Neuronal stem cell (in vitro differentiated cells): Measurements from ENCODE around the gene HNRNPD.

Source experiments
- DNase-seq: peaks from one replicate; pipeline ENCODE4 v3.0.0-alpha.2; 2013; ENCODE audit warnings: low spot score
- H2AFZ ChIP-seq: one replicate; pipeline ENCODE4 v1.6.1; 2013; ENCODE audit warnings: mild to moderate bottlenecking, low read length, inconsistent platforms
- H2AK5ac ChIP-seq: 2 replicates; pipeline ENCODE4 v1.6.1; 2013; ENCODE audit warnings: low read depth, mild to moderate bottlenecking, inconsistent platforms, low read length, moderate library complexity, mixed read lengths
- H2BK120ac ChIP-seq: 2 replicates; pipeline ENCODE4 v1.6.1; 2013; ENCODE audit warnings: low read depth, mild to moderate bottlenecking, inconsistent platforms, low read length, moderate library complexity, mixed read lengths
- H2BK12ac ChIP-seq: one replicate; pipeline ENCODE4 v1.6.1; 2013; ENCODE audit warnings: low read length, inconsistent platforms
- H2BK15ac ChIP-seq: 2 replicates; pipeline ENCODE4 v1.6.1; 2013; ENCODE audit warnings: mild to moderate bottlenecking, low read length, inconsistent platforms, mixed read lengths
- H2BK5ac ChIP-seq: one replicate; pipeline ENCODE4 v1.6.1; 2013; ENCODE audit warnings: inconsistent platforms, mild to moderate bottlenecking, low read length, moderate library complexity
- H3K14ac ChIP-seq: one replicate; pipeline ENCODE4 v1.6.1; 2013; ENCODE audit warnings: low read length, inconsistent platforms
- H3K18ac ChIP-seq: 2 replicates; pipeline ENCODE4 v1.6.1; 2013; ENCODE audit warnings: low read length, inconsistent platforms
- H3K23ac ChIP-seq: 2 replicates; pipeline ENCODE4 v1.6.1; 2013; ENCODE audit warnings: low read depth, mild to moderate bottlenecking, mixed read lengths, low read length, inconsistent platforms; ENCODE audit not compliant: poor library complexity
- H3K27ac ChIP-seq: replicated peaks from 3 replicates; pipeline ENCODE4 v1.5.1; 2013; ENCODE audit warnings: low read length, inconsistent platforms
- H3K27me3 ChIP-seq, 3 experiments: 2 replicates each; pipeline ENCODE4 v1.6.1; 2013; ENCODE audit warnings: low read length in 3 of 3, mild to moderate bottlenecking in 2 of 3, inconsistent platforms in 1 of 3, low read depth in 1 of 3, mixed read lengths in 1 of 3, moderate library complexity in 1 of 3; ENCODE audit not compliant: control insufficient read depth in 3 of 3, insufficient read depth in 3 of 3
- H3K36me3 ChIP-seq, 2 donors: replicated peaks in 1 of 2; 2 replicates each; pipeline ENCODE4 v1.6.1; 2013; ENCODE audit warnings: low read length in 2 of 2; ENCODE audit not compliant: control insufficient read depth in 2 of 2, insufficient read depth in 2 of 2
- H3K4ac ChIP-seq: 2 replicates; pipeline ENCODE4 v1.6.1; 2013; ENCODE audit warnings: inconsistent platforms, mild to moderate bottlenecking, low read length, moderate library complexity
- H3K4me1 ChIP-seq, 2 donors: 1 replicate in 1 of 2; 2 replicates in 1 of 2; pipeline ENCODE4 v1.6.1; 2013; ENCODE audit warnings: low read length in 2 of 2, low read depth in 1 of 2; ENCODE audit not compliant: control insufficient read depth in 2 of 2, insufficient read depth in 1 of 2
- H3K4me2 ChIP-seq: one replicate; pipeline ENCODE4 v1.6.1; 2013; ENCODE audit warnings: mild to moderate bottlenecking, low read length, inconsistent platforms; ENCODE audit not compliant: insufficient read depth, poor library complexity, severe bottlenecking
- H3K4me3 ChIP-seq, 2 donors: 2 replicates each; pipeline ENCODE4 v1.5.1; 2013; ENCODE audit warnings: low read length in 2 of 2, mild to moderate bottlenecking in 2 of 2, inconsistent platforms in 1 of 2, moderate library complexity in 1 of 2
- H3K79me1 ChIP-seq: one replicate; pipeline ENCODE4 v1.6.1; 2013; ENCODE audit warnings: low read depth, mild to moderate bottlenecking, inconsistent platforms, low read length, moderate library complexity
- H3K9ac ChIP-seq: one replicate; pipeline ENCODE4 v1.6.1; 2013; ENCODE audit warnings: mild to moderate bottlenecking, low read depth, low read length, inconsistent platforms; ENCODE audit not compliant: poor library complexity
- H3K9me3 ChIP-seq, 2 donors: replicated peaks in 1 of 2; 2 replicates each; pipeline versions ENCODE3 to v1.6.1; 2013; ENCODE audit warnings: low read length in 2 of 2, mild to moderate bottlenecking in 2 of 2, inconsistent platforms in 1 of 2, low read depth in 1 of 2, mixed read lengths in 1 of 2, moderate library complexity in 1 of 2; ENCODE audit not compliant: control insufficient read depth in 2 of 2, insufficient read depth in 1 of 2
- H4K8ac ChIP-seq: one replicate; pipeline ENCODE4 v1.6.1; 2013; ENCODE audit warnings: low read depth, mild to moderate bottlenecking, inconsistent platforms, low read length, moderate library complexity
- H4K91ac ChIP-seq: one replicate; pipeline ENCODE4 v1.6.1; 2013; ENCODE audit warnings: low read length, low read depth, mild to moderate bottlenecking, inconsistent platforms; ENCODE audit not compliant: poor library complexity
- WGBS, 2 donors: extraction: QIAGEN DNeasy Blood & Tissue Kit; methylation state at CpG; one replicate each; pipeline ENCODE4 v1.1.7; 2013; ENCODE audit warnings: missing lambda C conversion rate in 2 of 2, mixed read lengths in 1 of 2; ENCODE audit not compliant: insufficient read length in 2 of 2, insufficient replicate concordance in 1 of 2; ENCODE audit errors: extremely low coverage in 2 of 2; 5-methylcytosine and 5-hydroxymethylcytosine counted together

HNRNPD gene

GRCh38 chr4:82382751-82383150 lies 9.0 kb upstream of the HNRNPD start:
- no peak overlapping the region for H2AFZ ChIP-seq
- no peaks in the 10 kb centered on the region for H3K27me3 ChIP-seq
- H4K8ac ChIP-seq, result no peak overlapping the region
- no peak overlapping the region for H2BK15ac ChIP-seq
- H2BK12ac ChIP-seq, result no peak overlapping the region
- H2AK5ac ChIP-seq, result no peak overlapping the region
- no CpG with 5 or more reads among the region's 2 CpGs for WGBS, 2 donors
- H2BK120ac ChIP-seq, result no peak overlapping the region
- no peak overlapping the region for H3K14ac ChIP-seq
- H3K27ac ChIP-seq, result no peak overlapping the region
- no peak for DNase-seq
- no peaks in the 10 kb centered on the region for H3K36me3 ChIP-seq
- H4K91ac ChIP-seq, result no peak overlapping the region
- H3K79me1 ChIP-seq, result no peaks in the 10 kb centered on the region
- H3K4me2 ChIP-seq, result no peak overlapping the region
- no peak overlapping the region for H3K18ac ChIP-seq
- no peak overlapping the region for H3K9ac ChIP-seq
- H3K9me3 ChIP-seq, result peaks cover 1 to 12% of the 10 kb centered on the region in 2 donors
- H3K4me1 ChIP-seq, result peaks cover 0 to 4% of the 10 kb centered on the region in 2 donors
- no peak overlapping the region for H3K4ac ChIP-seq
- H3K23ac ChIP-seq, result no peak overlapping the region
- no peak overlapping the region for H2BK5ac ChIP-seq
- H3K4me3 ChIP-seq, result no peak overlapping the region

GRCh38 chr4:82381661-82382296 lies 8.0 kb upstream of the HNRNPD start:
- no peak for DNase-seq
- no peak overlapping the region for H2BK15ac ChIP-seq
- H3K4me3 ChIP-seq, result no peak overlapping the region
- peaks cover 1 to 12% of the 10 kb centered on the region in 2 donors for H3K9me3 ChIP-seq
- H2AK5ac ChIP-seq, result no peak overlapping the region
- H3K36me3 ChIP-seq, result no peaks in the 10 kb centered on the region
- H3K27me3 ChIP-seq, result no peaks in the 10 kb centered on the region
- WGBS, 2 donors, result no CpG with 5 or more reads among the region's 2 CpGs
- H3K18ac ChIP-seq, result no peak overlapping the region
- no peak overlapping the region for H3K4ac ChIP-seq
- no peak overlapping the region for H2BK120ac ChIP-seq
- H3K27ac ChIP-seq, result no peak overlapping the region
- no peak overlapping the region for H4K91ac ChIP-seq
- H4K8ac ChIP-seq, result no peak overlapping the region
- no peak overlapping the region for H3K9ac ChIP-seq
- H2BK12ac ChIP-seq, result no peak overlapping the region
- H2BK5ac ChIP-seq, result no peak overlapping the region
- no peaks in the 10 kb centered on the region for H3K79me1 ChIP-seq
- no peak overlapping the region for H2AFZ ChIP-seq
- no peak overlapping the region for H3K23ac ChIP-seq
- no peak overlapping the region for H3K4me2 ChIP-seq
- H3K4me1 ChIP-seq, result peaks cover 0 to 4% of the 10 kb centered on the region in 2 donors
- no peak overlapping the region for H3K14ac ChIP-seq

- H3K36me3 ChIP-seq, result peaks cover 0 to 4% of the 10 kb centered on the region in 2 donors
- WGBS, 2 donors, result no CpG with 5 or more reads among the region's 3 CpGs
Observed at GRCh38 chr4:82381235-82381634, 7.4 kb upstream of the HNRNPD start.

GRCh38 chr4:82380831-82381230 lies 7.0 kb upstream of the HNRNPD start:
- Histone ChIP-seq H3K14ac (no peak overlapping the region), H3K4me2 (no peak overlapping the region), H2BK12ac (no peak overlapping the region), H3K79me1 (no peaks in the 10 kb centered on the region), H3K4me1 (peaks cover 0 to 6% of the 10 kb centered on the region in 2 donors), H2AK5ac (no peak overlapping the region), H3K36me3 (peaks cover 0 to 8% of the 10 kb centered on the region in 2 donors), H2BK15ac (no peak overlapping the region), H3K4me3 (no peak overlapping the region), H3K23ac (no peak overlapping the region), H3K9ac (no peak overlapping the region), H2BK120ac (no peak overlapping the region), H3K27me3 (no peaks in the 10 kb centered on the region), H3K4ac (no peak overlapping the region), H3K9me3 (peaks cover 1 to 19% of the 10 kb centered on the region in 2 donors), H2BK5ac (no peak overlapping the region), H4K91ac (no peak overlapping the region), H2AFZ (no peak overlapping the region), H3K27ac (no peak overlapping the region), H3K18ac (no peak overlapping the region), H4K8ac (no peak overlapping the region)
- no peak for DNase-seq
- WGBS, 2 donors, result no CpG with 5 or more reads among the region's 4 CpGs

More at GRCh38 chr4:82381235-82381634, 7.4 kb upstream of the HNRNPD start:
- Histone ChIP-seq H3K14ac (no peak overlapping the region), H2BK12ac (no peak overlapping the region), H2AK5ac (no peak overlapping the region), H2BK5ac (no peak overlapping the region), H4K8ac (no peak overlapping the region), H2BK15ac (no peak overlapping the region), H3K4me2 (no peak overlapping the region), H2BK120ac (no peak overlapping the region), H3K18ac (no peak overlapping the region), H4K91ac (no peak overlapping the region), H3K27ac (no peak overlapping the region), H3K4ac (no peak overlapping the region), H3K4me1 (peaks cover 0 to 4% of the 10 kb centered on the region in 2 donors), H2AFZ (no peak overlapping the region), H3K4me3 (no peak overlapping the region), H3K9me3 (peaks cover 1 to 16% of the 10 kb centered on the region in 2 donors), H3K9ac (no peak overlapping the region), H3K27me3 (no peaks in the 10 kb centered on the region), H3K23ac (no peak overlapping the region), H3K79me1 (no peaks in the 10 kb centered on the region)
- no peak for DNase-seq
